GM23338 (cell line): ENCODE data around the gene CDC25C. TPM values are rescaled to one million over a fixed set of nuclear protein-coding genes. Genes with fewer than 3 reads are reported as not detected.

Source experiments
- ATAC-seq: fragments of 200-7000 bp; cut with Tn5 transposase; 3 replicates; pipeline ENCODE4 v1.9.1; 2020
- DNase-seq: peaks from one replicate; pipeline ENCODE4 v3.0.0-alpha.2; 2015; ENCODE audit warnings: low spot score
- H2AFZ ChIP-seq: fragments of 200-600 bp; sonication (generic); 2 replicates; pipeline ENCODE4 v1.8.0; 2016; ENCODE audit warnings: antibody characterized with exemption, mild to moderate bottlenecking, moderate library complexity
- H3F3A ChIP-seq: fragments of 200-600 bp; sonication (generic); replicated peaks from 2 replicates; pipeline ENCODE4 v1.8.0; 2017; ENCODE audit warnings: antibody characterized with exemption, mixed run types, low read depth
- H3K27ac ChIP-seq: fragments of 200-600 bp; sonication (generic); 2 replicates; pipeline ENCODE4 v1.6.1; 2016; ENCODE audit warnings: low read depth
- H3K27me3 ChIP-seq: fragments of 200-600 bp; sonication (generic); 2 replicates; pipeline ENCODE4 v1.8.0; 2016; ENCODE audit warnings: mild to moderate bottlenecking, mixed run types, moderate library complexity; ENCODE audit not compliant: insufficient read depth
- H3K36me3 ChIP-seq: fragments of 200-600 bp; sonication (generic); 2 replicates; pipeline ENCODE4 v1.8.0; 2016; ENCODE audit warnings: mild to moderate bottlenecking; ENCODE audit not compliant: insufficient read depth
- H3K4me1 ChIP-seq: fragments of 200-600 bp; sonication (generic); 2 replicates; pipeline ENCODE4 v1.8.0; 2016; ENCODE audit warnings: mild to moderate bottlenecking, moderate library complexity; ENCODE audit not compliant: insufficient read depth
- H3K4me2 ChIP-seq: fragments of 200-600 bp; sonication (generic); 2 replicates; pipeline ENCODE4 v1.7.1; 2017; ENCODE audit warnings: mixed run types
- H3K4me3 ChIP-seq: fragments of 200-600 bp; sonication (generic); 2 replicates; pipeline ENCODE4 v1.6.1; 2016; ENCODE audit warnings: mixed run types
- H3K79me2 ChIP-seq: fragments of 200-600 bp; sonication (generic); replicated peaks from 2 replicates; pipeline ENCODE4 v1.8.0; 2017; ENCODE audit warnings: mild to moderate bottlenecking; ENCODE audit not compliant: insufficient read depth
- H3K9me2 ChIP-seq: fragments of 200-600 bp; sonication (generic); 2 replicates; pipeline ENCODE4 v1.8.0; 2017; ENCODE audit not compliant: insufficient read depth
- H4K20me1 ChIP-seq: fragments of 200-600 bp; sonication (generic); replicated peaks from 2 replicates; pipeline ENCODE4 v1.8.0; 2017; ENCODE audit warnings: mild to moderate bottlenecking; ENCODE audit not compliant: insufficient read depth
- H3K27ac Mint-ChIP-seq: 2 replicates; pipeline ENCODE4 v1.8.0; 2020; ENCODE audit warnings: inconsistent platforms, mild to moderate bottlenecking, moderate library complexity, mixed read lengths
- H3K27me3 Mint-ChIP-seq: 3 replicates; pipeline ENCODE4 v1.8.0; 2022; ENCODE audit warnings: low read depth, mild to moderate bottlenecking, moderate library complexity, mixed read lengths, inconsistent platforms; ENCODE audit not compliant: insufficient read depth, poor library complexity
- H3K36me3 Mint-ChIP-seq: 3 replicates; pipeline ENCODE4 v1.8.0; 2021; ENCODE audit warnings: low read depth, mild to moderate bottlenecking, inconsistent platforms, moderate library complexity, mixed read lengths
- H3K4me1 Mint-ChIP-seq: 3 replicates; pipeline ENCODE4 v1.8.0; 2020; ENCODE audit warnings: mild to moderate bottlenecking, inconsistent platforms, mixed read lengths
- H3K4me3 Mint-ChIP-seq: 3 replicates; pipeline ENCODE4 v1.8.0; 2021; ENCODE audit warnings: moderate library complexity, mild to moderate bottlenecking, inconsistent platforms, mixed read lengths
- H3K9me3 Mint-ChIP-seq: 3 replicates; pipeline ENCODE4 v1.8.0; 2020; ENCODE audit warnings: moderate library complexity, mild to moderate bottlenecking, inconsistent platforms, mixed read lengths
- CREB1 ChIP-seq: fragments of 250-450 bp; sonication (Bioruptor Pico); IDR thresholded peaks from 2 replicates; pipeline ENCODE4 v1.5.0; 2020; ENCODE audit warnings: low read depth, mild to moderate bottlenecking, moderate library complexity
- EZH2 ChIP-seq: fragments of 200-600 bp; sonication (generic); IDR thresholded peaks from one replicate; pipeline ENCODE4 v1.8.0; 2017; ENCODE audit warnings: antibody characterized with exemption, mild to moderate bottlenecking, low read depth; ENCODE audit not compliant: unreplicated experiment
- EZH2phosphoT487 ChIP-seq: fragments of 200-600 bp; sonication (generic); IDR thresholded peaks from one replicate; pipeline ENCODE4 v1.8.1; 2018; ENCODE audit warnings: antibody characterized with exemption; ENCODE audit not compliant: unreplicated experiment
- JUNB ChIP-seq: IDR thresholded peaks from one replicate; pipeline ENCODE4 v1.6.1; 2016; ENCODE audit warnings: antibody characterized with exemption; ENCODE audit not compliant: unreplicated experiment
- NANOG ChIP-seq: IDR thresholded peaks from 2 replicates; pipeline ENCODE4 v1.6.1; 2016; ENCODE audit warnings: antibody characterized with exemption, borderline replicate concordance
- POLR2AphosphoS5 ChIP-seq: IDR thresholded peaks from 2 replicates; pipeline ENCODE4 v1.6.1; 2016; ENCODE audit warnings: antibody characterized with exemption, low read depth
- STAT1 ChIP-seq: IDR thresholded peaks from one replicate; pipeline ENCODE4 v1.6.1; 2016; ENCODE audit warnings: antibody characterized with exemption; ENCODE audit not compliant: unreplicated experiment
- ZNF114 ChIP-seq: fragments of 250-450 bp; sonication (Bioruptor Pico); IDR thresholded peaks from 2 replicates; pipeline ENCODE4 v1.5.0; 2020; ENCODE audit warnings: mild to moderate bottlenecking, moderate library complexity
- ZNF331 ChIP-seq: fragments of 250-450 bp; sonication (Bioruptor Pico); IDR thresholded peaks from 2 replicates; pipeline ENCODE4 v1.5.0; 2020; ENCODE audit warnings: low read depth, mild to moderate bottlenecking, moderate library complexity
- polyA plus RNA-seq: library from polyadenylated mRNA; unstranded; fragments of >200 nt; fragmentation: Nextera tagmentation; extraction: Ambion mirVana; gene quantifications from 2 replicates; pipeline ENCODE4 v1.2.1, GENCODE V29; 2016
- total RNA-seq: library from RNA; depleted of rRNA; stranded (reverse); fragments of >200 nt; shearing (Covaris generic); gene quantifications from 2 replicates; pipeline ENCODE4 v1.2.3, GENCODE V29; 2014
- TF ChIP-seq, protein P1 (sequence below): IDR thresholded peaks from 2 replicates; pipeline ENCODE4 v1.6.1; 2016; ENCODE audit warnings: antibody characterized with exemption
- TF ChIP-seq, protein P2 (sequence below): fragments of 250-450 bp; sonication (Bioruptor Pico); IDR thresholded peaks from 2 replicates; pipeline ENCODE4 v1.5.0; 2020; ENCODE audit warnings: mild to moderate bottlenecking, moderate library complexity
- TF ChIP-seq, protein P3 (sequence below): IDR thresholded peaks from one replicate; pipeline ENCODE4 v1.6.1; 2018; ENCODE audit warnings: antibody characterized with exemption; ENCODE audit not compliant: unreplicated experiment
- TF ChIP-seq, protein P4 (sequence below), 2 experiments: fragments of 200-600 bp in 1 of 2; sonication (generic) in 1 of 2; conservative IDR thresholded peaks; 2 replicates each; pipeline versions ENCODE4 v1.5.1 to v1.6.1; 2016 to 2017; ENCODE audit warnings: antibody characterized with exemption in 2 of 2, low read depth in 2 of 2, mild to moderate bottlenecking in 2 of 2, moderate library complexity in 1 of 2

The CDC25C gene
- total and polyA plus RNA-seq, 2 experiments from 2014 or later = 20.9 to 25.6 TPM

DNA sequence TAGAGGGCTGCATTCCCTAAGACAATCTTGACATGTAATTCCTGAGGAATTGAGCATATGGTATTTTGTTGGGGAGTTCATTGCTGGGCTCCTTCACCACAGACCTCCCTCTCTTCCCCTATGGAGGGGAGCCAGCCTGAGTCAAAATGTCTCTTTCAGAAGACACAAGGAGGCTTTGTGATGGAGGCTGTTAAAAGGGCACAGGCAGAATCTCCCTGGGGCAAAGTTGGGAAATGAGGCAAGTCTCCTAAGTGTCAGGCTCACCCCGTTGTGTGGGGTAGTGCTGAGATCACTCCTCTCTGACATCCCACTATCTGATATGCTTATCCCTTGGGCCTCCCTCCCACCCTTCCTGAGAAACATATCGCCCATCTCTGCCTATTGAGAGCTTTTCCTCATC lies 87.8 kb downstream of the CDC25C start:
- no peak overlapping the region for H3K27ac ChIP-seq

More for the DNA sequence above, 87.8 kb downstream of the CDC25C start:
- Histone ChIP-seq H3K9me2 (no peaks in the 10 kb centered on the region), H3K4me2 (no peak overlapping the region), H3K4me1 (peaks cover 9% of the 10 kb centered on the region), H2AFZ (peak overlapping the region; percentile 47; the same call in 1 of the 2 replicates), H3K27me3 (peaks cover 51% of the 10 kb centered on the region), H3K36me3 (no peaks in the 10 kb centered on the region), H3F3A (peaks cover 9% of the 10 kb centered on the region; the same call in 1 of the 2 replicates), H4K20me1 (no peaks in the 10 kb centered on the region; the same call in 1 of the 2 replicates), H3K4me3 (no peak overlapping the region), H3K79me2 (no peaks in the 10 kb centered on the region)
- Mint-ChIP-seq H3K36me3 (no peaks in the 10 kb centered on the region), H3K9me3 (no peaks in the 10 kb centered on the region), H3K27me3 (peaks cover 40% of the 10 kb centered on the region), H3K4me3 (no peak overlapping the region), H3K27ac (no peak overlapping the region), H3K4me1 (peaks cover 23% of the 10 kb centered on the region)
- ATAC-seq = no peak
- TF ChIP-seq NANOG (no peak), JUNB (no peak), CREB1 (no peak), EZH2phosphoT487 (no peak), POLR2AphosphoS5 (no peak), ZNF331 (CRISPR knock-in tag) (no peak), ZNF114 (CRISPR knock-in tag) (no peak), EZH2 (no peak), STAT1 (no peak)
- TF ChIP-seq, protein P1, sequence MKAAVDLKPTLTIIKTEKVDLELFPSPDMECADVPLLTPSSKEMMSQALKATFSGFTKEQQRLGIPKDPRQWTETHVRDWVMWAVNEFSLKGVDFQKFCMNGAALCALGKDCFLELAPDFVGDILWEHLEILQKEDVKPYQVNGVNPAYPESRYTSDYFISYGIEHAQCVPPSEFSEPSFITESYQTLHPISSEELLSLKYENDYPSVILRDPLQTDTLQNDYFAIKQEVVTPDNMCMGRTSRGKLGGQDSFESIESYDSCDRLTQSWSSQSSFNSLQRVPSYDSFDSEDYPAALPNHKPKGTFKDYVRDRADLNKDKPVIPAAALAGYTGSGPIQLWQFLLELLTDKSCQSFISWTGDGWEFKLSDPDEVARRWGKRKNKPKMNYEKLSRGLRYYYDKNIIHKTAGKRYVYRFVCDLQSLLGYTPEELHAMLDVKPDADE = no peak
- TF ChIP-seq, protein P2, sequence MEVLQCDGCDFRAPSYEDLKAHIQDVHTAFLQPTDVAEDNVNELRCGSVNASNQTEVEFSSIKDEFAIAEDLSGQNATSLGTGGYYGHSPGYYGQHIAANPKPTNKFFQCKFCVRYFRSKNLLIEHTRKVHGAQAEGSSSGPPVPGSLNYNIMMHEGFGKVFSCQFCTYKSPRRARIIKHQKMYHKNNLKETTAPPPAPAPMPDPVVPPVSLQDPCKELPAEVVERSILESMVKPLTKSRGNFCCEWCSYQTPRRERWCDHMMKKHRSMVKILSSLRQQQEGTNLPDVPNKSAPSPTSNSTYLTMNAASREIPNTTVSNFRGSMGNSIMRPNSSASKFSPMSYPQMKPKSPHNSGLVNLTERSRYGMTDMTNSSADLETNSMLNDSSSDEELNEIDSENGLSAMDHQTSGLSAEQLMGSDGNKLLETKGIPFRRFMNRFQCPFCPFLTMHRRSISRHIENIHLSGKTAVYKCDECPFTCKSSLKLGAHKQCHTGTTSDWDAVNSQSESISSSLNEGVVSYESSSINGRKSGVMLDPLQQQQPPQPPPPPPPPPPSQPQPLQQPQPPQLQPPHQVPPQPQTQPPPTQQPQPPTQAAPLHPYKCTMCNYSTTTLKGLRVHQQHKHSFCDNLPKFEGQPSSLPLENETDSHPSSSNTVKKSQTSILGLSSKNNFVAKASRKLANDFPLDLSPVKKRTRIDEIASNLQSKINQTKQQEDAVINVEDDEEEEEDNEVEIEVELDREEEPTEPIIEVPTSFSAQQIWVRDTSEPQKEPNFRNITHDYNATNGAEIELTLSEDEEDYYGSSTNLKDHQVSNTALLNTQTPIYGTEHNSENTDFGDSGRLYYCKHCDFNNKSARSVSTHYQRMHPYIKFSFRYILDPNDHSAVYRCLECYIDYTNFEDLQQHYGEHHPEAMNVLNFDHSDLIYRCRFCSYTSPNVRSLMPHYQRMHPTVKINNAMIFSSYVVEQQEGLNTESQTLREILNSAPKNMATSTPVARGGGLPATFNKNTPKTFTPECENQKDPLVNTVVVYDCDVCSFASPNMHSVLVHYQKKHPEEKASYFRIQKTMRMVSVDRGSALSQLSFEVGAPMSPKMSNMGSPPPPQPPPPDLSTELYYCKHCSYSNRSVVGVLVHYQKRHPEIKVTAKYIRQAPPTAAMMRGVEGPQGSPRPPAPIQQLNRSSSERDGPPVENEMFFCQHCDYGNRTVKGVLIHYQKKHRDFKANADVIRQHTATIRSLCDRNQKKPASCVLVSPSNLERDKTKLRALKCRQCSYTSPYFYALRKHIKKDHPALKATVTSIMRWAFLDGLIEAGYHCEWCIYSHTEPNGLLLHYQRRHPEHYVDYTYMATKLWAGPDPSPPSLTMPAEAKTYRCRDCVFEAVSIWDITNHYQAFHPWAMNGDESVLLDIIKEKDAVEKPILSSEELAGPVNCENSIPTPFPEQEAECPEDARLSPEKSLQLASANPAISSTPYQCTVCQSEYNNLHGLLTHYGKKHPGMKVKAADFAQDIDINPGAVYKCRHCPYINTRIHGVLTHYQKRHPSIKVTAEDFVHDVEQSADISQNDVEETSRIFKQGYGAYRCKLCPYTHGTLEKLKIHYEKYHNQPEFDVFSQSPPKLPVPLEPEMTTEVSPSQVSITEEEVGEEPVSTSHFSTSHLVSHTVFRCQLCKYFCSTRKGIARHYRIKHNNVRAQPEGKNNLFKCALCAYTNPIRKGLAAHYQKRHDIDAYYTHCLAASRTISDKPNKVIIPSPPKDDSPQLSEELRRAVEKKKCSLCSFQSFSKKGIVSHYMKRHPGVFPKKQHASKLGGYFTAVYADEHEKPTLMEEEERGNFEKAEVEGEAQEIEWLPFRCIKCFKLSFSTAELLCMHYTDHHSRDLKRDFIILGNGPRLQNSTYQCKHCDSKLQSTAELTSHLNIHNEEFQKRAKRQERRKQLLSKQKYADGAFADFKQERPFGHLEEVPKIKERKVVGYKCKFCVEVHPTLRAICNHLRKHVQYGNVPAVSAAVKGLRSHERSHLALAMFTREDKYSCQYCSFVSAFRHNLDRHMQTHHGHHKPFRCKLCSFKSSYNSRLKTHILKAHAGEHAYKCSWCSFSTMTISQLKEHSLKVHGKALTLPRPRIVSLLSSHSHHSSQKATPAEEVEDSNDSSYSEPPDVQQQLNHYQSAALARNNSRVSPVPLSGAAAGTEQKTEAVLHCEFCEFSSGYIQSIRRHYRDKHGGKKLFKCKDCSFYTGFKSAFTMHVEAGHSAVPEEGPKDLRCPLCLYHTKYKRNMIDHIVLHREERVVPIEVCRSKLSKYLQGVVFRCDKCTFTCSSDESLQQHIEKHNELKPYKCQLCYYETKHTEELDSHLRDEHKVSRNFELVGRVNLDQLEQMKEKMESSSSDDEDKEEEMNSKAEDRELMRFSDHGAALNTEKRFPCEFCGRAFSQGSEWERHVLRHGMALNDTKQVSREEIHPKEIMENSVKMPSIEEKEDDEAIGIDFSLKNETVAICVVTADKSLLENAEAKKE (CRISPR knock-in tag) = no peak
- TF ChIP-seq, protein P3, sequence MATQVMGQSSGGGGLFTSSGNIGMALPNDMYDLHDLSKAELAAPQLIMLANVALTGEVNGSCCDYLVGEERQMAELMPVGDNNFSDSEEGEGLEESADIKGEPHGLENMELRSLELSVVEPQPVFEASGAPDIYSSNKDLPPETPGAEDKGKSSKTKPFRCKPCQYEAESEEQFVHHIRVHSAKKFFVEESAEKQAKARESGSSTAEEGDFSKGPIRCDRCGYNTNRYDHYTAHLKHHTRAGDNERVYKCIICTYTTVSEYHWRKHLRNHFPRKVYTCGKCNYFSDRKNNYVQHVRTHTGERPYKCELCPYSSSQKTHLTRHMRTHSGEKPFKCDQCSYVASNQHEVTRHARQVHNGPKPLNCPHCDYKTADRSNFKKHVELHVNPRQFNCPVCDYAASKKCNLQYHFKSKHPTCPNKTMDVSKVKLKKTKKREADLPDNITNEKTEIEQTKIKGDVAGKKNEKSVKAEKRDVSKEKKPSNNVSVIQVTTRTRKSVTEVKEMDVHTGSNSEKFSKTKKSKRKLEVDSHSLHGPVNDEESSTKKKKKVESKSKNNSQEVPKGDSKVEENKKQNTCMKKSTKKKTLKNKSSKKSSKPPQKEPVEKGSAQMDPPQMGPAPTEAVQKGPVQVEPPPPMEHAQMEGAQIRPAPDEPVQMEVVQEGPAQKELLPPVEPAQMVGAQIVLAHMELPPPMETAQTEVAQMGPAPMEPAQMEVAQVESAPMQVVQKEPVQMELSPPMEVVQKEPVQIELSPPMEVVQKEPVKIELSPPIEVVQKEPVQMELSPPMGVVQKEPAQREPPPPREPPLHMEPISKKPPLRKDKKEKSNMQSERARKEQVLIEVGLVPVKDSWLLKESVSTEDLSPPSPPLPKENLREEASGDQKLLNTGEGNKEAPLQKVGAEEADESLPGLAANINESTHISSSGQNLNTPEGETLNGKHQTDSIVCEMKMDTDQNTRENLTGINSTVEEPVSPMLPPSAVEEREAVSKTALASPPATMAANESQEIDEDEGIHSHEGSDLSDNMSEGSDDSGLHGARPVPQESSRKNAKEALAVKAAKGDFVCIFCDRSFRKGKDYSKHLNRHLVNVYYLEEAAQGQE = no peak
- TF ChIP-seq, protein P4, sequence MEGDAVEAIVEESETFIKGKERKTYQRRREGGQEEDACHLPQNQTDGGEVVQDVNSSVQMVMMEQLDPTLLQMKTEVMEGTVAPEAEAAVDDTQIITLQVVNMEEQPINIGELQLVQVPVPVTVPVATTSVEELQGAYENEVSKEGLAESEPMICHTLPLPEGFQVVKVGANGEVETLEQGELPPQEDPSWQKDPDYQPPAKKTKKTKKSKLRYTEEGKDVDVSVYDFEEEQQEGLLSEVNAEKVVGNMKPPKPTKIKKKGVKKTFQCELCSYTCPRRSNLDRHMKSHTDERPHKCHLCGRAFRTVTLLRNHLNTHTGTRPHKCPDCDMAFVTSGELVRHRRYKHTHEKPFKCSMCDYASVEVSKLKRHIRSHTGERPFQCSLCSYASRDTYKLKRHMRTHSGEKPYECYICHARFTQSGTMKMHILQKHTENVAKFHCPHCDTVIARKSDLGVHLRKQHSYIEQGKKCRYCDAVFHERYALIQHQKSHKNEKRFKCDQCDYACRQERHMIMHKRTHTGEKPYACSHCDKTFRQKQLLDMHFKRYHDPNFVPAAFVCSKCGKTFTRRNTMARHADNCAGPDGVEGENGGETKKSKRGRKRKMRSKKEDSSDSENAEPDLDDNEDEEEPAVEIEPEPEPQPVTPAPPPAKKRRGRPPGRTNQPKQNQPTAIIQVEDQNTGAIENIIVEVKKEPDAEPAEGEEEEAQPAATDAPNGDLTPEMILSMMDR (conservative IDR thresholded peaks at IDR 0.05; ENCODE audit: low read depth in 2 of 2) = no peak
- no peak for DNase-seq
